ENCODE results near the gene SLC2A4RG. TPM values are rescaled to one million over a fixed set of nuclear protein-coding genes. Genes with fewer than 3 reads are reported as not detected.

The SLC2A4RG gene
- polyA plus RNA-seq, 1 experiment: 52.0 TPM

DNA sequence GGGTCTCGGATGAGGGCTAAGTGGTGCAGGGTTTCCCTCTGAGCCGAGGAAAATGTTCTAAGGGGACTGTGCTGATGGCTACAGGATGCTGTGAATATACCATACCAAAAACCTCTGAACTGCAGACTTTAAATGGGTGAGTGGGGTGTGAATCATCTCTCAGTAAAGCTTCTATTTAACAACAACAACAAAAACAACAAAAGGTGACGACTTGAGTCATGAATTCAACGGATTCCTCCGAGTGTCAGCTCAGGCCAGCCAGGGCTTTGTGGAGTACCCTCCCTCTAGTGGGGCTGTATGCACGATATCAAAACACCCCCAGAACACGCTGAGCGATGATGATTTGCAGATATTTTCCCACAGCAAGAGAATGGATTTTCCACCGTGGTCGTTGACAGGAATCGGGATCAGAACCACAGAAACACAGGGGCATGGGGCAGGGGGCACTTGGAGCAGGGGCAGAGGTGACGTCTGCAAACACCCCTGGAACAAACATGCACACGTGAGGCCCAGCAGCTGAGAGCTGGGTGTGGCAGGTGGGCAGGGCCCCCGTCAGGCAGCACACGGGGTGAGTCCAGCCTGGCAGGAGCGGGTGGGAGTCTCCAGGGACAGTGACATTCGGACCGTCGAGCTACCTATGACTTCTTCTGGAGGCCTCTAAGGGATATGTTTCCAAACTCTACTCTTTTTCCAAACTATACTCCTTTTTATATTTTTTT, 38.6 kb downstream of the SLC2A4RG start:
- CTCF ChIA-PET: interaction anchor here (0.7 to 3.0 kb wide), 5 partner anchors 9 to 196 kb away, joined by 3 to 9 read pairs (median 7); no protein-coding TSS in a partner anchor
- DNase-seq (ENCODE audit: low read depth): no peak

DNA sequence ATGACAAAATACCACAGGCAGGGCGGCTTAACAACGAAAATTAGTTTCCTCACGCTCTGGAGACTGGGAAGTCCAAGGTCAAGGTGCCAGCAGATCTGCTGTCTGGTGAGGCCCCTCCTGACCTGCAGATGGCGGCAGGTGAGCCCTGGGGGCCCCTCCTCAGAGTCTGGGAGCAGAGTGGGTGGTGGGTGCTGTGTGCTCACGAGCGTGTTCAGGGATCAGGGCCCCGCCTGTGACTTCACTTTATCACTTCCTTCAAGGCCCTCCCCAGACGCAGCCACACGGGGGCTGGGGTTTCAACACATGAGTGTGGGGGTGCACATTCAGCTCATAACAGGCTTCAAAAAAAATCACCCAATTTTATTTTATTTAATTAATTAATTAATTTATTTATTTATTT, 39.3 kb downstream of the SLC2A4RG start:
- POLR2A ChIA-PET: no interaction called here

More for the DNA sequence above, 38.6 kb downstream of the SLC2A4RG start:
- TF ChIP-seq, protein P1, sequence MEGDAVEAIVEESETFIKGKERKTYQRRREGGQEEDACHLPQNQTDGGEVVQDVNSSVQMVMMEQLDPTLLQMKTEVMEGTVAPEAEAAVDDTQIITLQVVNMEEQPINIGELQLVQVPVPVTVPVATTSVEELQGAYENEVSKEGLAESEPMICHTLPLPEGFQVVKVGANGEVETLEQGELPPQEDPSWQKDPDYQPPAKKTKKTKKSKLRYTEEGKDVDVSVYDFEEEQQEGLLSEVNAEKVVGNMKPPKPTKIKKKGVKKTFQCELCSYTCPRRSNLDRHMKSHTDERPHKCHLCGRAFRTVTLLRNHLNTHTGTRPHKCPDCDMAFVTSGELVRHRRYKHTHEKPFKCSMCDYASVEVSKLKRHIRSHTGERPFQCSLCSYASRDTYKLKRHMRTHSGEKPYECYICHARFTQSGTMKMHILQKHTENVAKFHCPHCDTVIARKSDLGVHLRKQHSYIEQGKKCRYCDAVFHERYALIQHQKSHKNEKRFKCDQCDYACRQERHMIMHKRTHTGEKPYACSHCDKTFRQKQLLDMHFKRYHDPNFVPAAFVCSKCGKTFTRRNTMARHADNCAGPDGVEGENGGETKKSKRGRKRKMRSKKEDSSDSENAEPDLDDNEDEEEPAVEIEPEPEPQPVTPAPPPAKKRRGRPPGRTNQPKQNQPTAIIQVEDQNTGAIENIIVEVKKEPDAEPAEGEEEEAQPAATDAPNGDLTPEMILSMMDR (IDR thresholded peaks at IDR 0.05; ENCODE audit: insufficient read depth, low read depth, low read length): no peak
- H3K4me3 ChIP-seq (ENCODE audit: low read depth, low read length): no peak overlapping the region
- POLR2A ChIA-PET: no interaction called here
- H3K27me3 ChIP-seq (ENCODE audit: control insufficient read depth, insufficient read depth, low read length): no peaks in the 10 kb centered on the region
- no peaks in the 10 kb centered on the region for H3K36me3 ChIP-seq (ENCODE audit: control insufficient read depth, insufficient read depth, low read length)

DNA sequence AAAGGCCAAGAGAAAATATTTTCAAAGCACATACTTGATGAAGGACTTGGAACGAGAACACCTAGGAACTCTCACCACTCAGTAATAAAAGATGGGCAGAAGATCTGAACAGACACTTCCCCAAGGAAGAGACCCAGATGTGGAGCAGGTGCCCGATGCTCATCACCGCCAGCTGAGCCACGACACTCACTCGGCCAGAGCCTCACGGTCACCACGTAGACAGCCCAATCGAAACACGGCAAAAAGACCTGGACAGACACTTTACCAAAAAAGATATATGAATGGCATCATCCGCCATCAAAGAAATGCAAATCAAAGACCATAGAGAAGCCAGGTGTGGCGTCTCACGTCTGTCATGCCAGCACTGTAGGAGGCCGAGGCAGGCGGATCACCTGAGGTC, 41.6 kb downstream of the SLC2A4RG start:
- CTCF ChIA-PET: no interaction called here
- Histone ChIP-seq H3K4me3 (ENCODE audit: low read depth, low read length) (no peak overlapping the region), H3K36me3 (ENCODE audit: control insufficient read depth, insufficient read depth, low read length) (no peaks in the 10 kb centered on the region), H3K27me3 (ENCODE audit: control insufficient read depth, insufficient read depth, low read length) (no peaks in the 10 kb centered on the region)
- POLR2A ChIA-PET: no interaction called here
- DNase-seq (ENCODE audit: low read depth): no peak
- TF ChIP-seq, protein P1 (IDR thresholded peaks at IDR 0.05; ENCODE audit: insufficient read depth, low read depth, low read length): no peak

More for the DNA sequence above, 39.3 kb downstream of the SLC2A4RG start:
- H3K36me3 ChIP-seq (ENCODE audit: control insufficient read depth, insufficient read depth, low read length): no peaks in the 10 kb centered on the region
- H3K27me3 ChIP-seq (ENCODE audit: control insufficient read depth, insufficient read depth, low read length): no peaks in the 10 kb centered on the region
- no peak for DNase-seq (ENCODE audit: low read depth)
- no peak overlapping the region for H3K4me3 ChIP-seq (ENCODE audit: low read depth, low read length)
- TF ChIP-seq, protein P1 (IDR thresholded peaks at IDR 0.05; ENCODE audit: insufficient read depth, low read depth, low read length): no peak
- CTCF ChIA-PET: interaction anchor here (0.7 to 3.0 kb wide), 5 partner anchors 9 to 195 kb away, joined by 3 to 9 read pairs (median 7); no protein-coding TSS in a partner anchor

DNA sequence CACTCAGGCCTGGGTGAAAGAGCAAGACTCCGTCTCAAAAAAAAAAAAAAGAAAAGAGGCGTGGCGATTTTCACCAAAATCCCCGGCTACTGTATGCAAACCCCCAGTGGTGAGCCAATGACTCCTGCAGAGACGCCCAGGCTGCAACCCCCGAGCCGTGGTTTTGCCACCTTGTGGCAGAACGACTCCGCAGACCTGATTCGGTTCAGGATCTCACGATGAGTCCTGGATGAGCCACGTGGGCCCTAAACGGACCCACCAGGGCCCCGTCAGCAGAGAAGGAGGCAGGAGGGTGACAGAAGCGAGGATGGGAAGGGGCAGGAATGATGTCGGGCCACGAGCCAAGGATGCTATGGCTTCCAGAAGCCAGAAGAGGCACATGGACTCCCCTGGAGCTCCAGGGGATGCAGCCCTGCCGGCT, 42.5 kb downstream of the SLC2A4RG start:
- no peak for DNase-seq (ENCODE audit: low read depth)
- H3K4me3 ChIP-seq (ENCODE audit: low read depth, low read length): no peak overlapping the region
- ChIA-PET CTCF (no interaction called here), POLR2A (interaction anchor here (0.7 kb wide), 1 partner anchor 14 kb away, joined by 4 read pairs; no protein-coding TSS in a partner anchor)
- no peaks in the 10 kb centered on the region for H3K36me3 ChIP-seq (ENCODE audit: control insufficient read depth, insufficient read depth, low read length)
- no peaks in the 10 kb centered on the region for H3K27me3 ChIP-seq (ENCODE audit: control insufficient read depth, insufficient read depth, low read length)
- TF ChIP-seq, protein P1 (IDR thresholded peaks at IDR 0.05; ENCODE audit: insufficient read depth, low read depth, low read length): no peak

DNA sequence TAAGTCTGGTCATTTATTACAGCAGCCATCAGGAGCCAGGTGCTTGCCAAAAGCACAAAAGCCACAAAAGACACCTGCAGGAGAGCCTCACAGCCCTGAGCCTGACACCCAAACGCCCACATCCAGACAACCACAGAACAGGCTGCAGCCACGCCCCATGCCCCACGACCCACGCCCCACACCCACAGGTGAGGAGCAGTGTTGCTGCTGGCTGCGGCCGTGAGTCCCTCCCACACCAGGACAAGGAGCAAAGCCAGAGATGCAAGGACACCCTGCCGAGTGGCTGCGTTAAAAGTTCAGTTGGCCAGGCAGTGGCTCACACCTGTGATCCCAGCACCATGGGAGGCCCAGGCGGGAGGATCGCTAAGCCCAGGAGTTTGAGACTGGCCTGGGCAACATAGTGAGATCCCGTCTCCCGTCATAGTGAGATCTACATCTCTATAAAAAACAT, 43.0 kb downstream of the SLC2A4RG start:
- no peaks in the 10 kb centered on the region for H3K36me3 ChIP-seq (ENCODE audit: control insufficient read depth, insufficient read depth, low read length)
- H3K4me3 ChIP-seq (ENCODE audit: low read depth, low read length): no peak overlapping the region
- POLR2A ChIA-PET: no interaction called here
- DNase-seq (ENCODE audit: low read depth): no peak
- H3K27me3 ChIP-seq (ENCODE audit: control insufficient read depth, insufficient read depth, low read length): no peaks in the 10 kb centered on the region
- TF ChIP-seq, protein P1 (IDR thresholded peaks at IDR 0.05; ENCODE audit: insufficient read depth, low read depth, low read length): no peak
- CTCF ChIA-PET: interaction anchor here (5.2 kb wide), 1 partner anchor 8 kb away, joined by 71 read pairs; no protein-coding TSS in a partner anchor
